Stimulated activated CD4-positive, alpha-beta T cell treated with anti-CD3 and anti-CD28 coated beads, Interleukin-4, amount 100 ng/mL, for 48 hours (primary cell): ENCODE measurements around the gene NEDD4L.
"Not testable (repeated sequence)": the region's sequence is repeated elsewhere in the genome, so short reads cannot be mapped to it uniquely, and the experiment has no call there.

Experiments used
- DNase-seq, 2 donors: peaks; one replicate each; pipeline ENCODE4 v3.0.0-alpha.2; 2020; ENCODE audit warnings: low read depth in 2 of 2

The NEDD4L gene

DNA sequence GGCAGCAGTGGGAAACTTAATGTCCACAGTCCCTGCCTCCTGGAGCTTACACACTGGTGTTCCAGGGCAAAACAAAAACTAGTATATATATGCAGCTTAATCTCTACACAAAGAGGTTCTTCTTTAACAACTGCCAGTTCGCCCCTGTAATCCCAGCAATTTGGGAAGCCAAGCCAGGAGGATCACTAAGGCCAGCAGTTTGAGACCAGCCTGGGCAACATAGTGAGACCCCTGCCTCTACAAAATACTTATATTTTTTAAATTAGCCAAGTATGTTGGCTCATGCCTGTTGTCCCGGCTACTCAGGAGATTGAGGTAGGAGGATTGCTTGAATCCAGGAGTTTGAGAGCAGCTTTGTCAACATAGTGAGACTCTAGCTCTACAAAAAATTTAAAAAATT is 17.2 kb upstream of the NEDD4L start:
- DNase-seq = no peak

DNA sequence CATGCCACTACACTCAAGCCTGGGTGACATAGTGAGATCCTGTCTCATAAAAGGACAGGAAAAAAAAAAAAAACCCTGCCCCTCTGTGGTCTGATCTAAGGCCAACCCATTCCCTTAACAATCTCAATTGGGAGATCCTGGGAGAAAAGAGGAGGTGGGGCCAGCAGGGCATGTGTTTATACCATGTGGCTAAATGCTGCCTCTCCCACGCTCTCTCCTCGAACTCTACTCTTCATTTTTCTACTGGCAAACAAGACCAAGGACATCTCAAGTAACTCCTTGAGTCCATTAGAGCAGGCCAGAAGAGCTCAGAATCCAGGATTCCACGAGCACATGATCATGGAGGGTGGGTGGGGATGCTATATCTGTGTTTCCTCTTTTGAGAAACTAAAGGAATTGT is 16.7 kb upstream of the NEDD4L start:
- DNase-seq = no peak

DNA sequence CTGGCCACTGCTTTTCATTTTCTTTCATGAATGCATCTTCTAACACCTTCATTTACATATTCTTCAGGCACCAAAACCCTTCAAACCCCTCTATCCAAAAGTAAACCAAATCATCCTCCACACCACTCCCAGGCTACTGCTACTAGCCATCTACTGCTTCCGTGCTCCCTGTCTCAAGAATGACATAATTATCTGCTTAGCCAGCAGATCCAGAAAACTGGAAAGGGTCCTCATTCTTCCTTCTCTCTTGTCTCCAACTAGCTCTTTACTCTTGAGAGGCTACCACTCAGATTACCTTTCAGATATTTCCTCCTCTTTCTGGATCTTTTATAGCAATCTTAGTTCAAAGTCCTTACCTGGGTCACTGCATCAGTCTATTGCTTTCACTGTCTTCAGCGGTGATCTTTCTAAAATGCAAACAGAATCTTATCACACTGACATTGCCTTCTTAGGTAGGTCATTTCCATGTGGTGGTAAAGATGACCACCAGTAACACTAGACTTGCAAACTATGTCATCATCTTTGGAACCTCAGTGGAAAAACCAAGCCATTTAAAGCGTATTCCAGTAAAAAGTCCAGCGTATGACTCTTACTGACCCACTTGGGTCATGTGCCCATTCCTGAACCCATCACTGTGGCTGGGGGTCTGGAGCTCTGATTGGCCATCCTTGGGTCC is 15.8 kb upstream of the NEDD4L start:
- DNase-seq = no peak

DNA sequence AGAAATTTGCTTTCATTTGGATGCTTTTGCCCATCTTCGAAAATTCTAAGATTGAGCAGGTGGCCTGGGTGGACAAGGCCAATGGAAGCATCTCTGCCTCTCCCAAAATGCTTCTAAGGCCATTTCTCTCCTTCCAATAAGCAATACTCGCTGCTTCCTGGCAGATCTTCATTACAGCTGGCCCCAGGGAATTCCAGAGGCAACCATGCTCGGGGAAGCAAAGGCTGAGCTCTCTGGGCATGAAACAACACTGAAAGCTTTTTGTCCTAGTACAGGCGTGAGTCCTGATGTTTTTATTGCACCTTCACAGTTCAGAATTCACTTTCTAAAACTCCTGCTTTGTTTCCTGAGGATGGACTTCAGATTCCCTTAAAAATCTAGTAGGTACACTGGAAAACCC is 11.8 kb upstream of the NEDD4L start:
- DNase-seq = no peak

DNA sequence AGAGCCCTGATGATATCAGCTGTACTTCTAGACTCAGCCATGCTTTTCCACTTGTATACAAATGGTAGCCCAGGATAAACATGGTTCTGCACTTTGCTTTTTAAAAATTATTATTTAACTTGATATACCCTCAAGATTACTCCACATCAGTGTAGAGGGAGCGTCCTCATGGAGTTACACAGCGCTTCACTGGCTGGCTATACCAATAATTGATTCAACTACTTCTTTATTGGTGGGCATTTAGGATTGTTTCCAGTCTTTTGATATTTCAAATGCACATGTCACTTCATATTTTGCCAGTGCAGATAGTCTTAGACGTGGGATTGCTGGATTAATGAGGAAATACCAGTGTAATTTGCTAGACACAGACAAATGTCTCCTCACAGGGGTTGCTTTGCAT is 10.8 kb upstream of the NEDD4L start:
- DNase-seq = no peak

DNA sequence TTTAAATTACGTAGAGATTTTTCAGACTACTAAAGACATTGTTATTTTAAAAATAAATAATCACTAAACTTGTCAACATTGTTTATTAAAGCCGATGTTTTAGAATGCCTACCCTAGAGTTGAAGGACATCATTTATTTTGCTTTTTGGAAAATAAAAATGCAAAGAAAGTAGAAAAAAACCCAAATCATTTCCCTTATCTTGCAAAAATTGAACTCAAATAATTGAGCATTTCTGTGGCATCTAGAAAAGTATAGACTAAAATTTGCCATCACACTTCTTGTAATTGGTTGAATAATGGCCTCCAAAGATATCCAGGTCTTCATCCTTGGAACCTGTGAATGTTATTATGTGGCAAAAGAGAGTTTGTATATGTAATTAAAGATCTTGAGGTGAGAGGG is 9.7 kb upstream of the NEDD4L start:
- DNase-seq = no peak

DNA sequence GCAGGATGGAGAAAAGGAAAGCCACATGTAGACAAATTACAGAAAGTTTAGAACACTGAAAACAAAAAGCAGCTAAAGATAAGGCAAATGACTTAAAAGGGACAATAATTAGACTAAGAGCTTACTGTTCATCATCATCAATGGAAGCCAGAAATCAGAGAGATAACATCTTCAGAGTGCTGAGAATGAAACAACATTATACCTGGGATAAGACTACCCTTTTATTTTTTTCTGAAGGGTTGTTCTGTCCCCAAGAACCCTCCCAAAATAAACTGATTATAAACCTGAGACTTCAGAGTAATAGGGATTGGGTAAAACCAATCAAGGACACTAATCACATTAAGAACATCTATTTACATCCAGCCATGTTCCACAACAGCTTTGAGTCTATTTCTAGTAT is 6.9 kb upstream of the NEDD4L start:
- DNase-seq = no peak

DNA sequence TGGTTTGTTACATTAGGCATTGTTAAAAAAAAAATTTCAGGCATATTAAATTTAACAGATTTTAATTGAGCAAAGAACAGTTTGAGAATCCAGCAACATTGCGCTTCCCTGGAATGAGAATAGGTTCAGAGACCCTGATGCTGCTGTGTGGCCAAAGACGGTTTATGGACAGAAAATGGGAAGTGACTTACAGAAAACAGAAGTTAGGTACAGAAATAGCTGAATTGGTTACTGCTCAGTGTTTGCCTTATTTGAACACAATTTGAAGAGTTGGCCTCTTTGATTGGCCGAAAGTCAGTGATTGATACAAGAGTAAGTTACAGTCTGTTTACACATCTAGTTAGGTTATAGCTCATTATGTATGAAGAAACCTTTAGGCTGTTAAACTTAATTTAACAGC is 6.0 kb upstream of the NEDD4L start:
- DNase-seq = no peak

DNA sequence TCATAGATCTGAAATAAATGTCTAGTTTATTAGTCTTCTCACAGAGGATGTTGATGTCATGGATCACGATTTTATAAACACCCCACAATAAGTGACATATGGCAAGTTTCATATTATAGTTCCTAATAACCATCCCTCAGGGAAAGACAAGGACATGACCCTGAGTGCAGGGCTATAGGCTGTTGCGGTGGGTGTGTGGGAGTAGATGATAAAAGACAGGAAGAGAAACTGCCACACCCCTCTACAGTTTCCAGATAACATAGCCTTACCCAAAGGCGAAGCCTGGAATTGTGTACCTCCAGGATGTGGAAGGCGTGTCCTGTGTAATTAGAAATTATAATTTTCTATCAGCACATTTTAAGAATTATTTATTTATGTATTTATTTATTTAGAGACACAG is 2.4 kb upstream of the NEDD4L start:
- no peak for DNase-seq

DNA sequence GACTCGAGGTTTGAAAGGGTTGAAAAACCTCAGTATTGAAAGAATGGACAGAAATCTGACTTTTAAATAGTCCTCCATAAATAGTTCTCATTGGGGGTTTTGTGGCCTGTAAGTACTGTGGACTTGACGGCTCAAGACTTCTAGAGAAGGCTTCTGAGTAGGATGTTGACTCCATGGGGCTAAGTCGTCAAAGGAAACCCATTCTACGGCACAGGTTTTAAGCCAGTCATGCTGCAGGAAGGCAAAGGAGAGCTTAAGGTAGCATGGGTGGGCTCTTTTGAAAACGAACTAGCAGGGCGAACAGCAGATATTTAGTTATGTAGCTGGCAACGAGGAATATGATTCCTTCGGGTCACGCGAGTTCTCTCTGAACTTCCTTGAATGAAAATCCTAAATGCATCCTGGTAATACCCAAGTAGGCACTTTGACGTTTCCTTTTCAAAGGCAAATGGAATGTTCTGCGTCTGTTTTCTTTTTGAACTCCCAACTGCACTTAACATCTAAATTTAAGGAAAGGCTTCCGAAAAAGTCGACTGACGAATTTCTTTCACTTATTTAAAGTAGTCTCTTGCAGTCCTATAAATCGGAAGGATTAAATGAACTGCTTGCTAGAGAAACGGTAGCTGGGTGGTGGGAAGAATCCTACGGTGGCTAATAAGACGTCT is 1.1 kb upstream of the NEDD4L start:
- DNase-seq = no peak

DNA sequence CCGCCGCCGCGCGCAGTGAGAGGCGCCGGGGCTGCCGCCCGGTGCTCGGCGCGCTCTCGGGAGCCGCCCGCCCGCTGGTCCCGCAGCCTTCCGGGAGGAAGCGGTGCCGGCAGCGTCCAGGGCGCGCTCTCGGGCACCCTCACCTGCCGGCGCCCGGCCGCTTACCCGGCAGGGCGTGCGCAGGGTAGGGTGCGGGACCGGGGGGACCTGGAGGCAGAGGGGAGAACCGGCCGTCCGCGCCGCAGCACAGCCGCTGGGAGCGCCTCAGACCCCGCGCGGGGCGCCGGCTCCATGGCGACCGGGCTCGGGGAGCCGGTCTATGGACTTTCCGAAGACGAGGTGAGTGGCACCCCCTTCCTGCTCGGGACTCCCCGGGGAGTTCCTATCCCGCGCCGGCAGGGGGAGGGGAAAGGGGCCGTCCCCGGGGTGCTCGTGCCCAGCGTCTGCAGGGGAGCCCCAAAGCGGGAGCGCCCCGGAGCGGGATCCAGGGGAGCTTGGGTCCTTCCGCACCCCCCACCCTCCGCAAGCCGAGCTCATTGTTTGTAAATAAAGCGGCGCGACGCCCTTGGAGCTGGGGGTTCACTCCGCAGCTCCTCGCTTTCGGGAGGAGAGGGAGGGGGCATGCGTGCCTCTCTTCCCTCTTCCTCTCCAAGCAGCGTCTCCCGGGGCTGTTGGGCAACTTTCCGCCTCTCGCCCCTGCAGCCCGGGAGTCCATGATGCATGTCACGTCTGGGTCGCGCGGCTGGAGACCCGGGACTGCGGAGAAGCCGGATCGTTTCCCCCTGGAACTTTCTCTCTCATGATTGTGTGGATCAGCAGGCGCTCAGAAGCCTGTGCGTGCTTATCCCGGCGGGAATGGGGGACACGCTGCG is 580 bp downstream of the NEDD4L start:
- DNase-seq = peak; percentile 20 to 27

DNA sequence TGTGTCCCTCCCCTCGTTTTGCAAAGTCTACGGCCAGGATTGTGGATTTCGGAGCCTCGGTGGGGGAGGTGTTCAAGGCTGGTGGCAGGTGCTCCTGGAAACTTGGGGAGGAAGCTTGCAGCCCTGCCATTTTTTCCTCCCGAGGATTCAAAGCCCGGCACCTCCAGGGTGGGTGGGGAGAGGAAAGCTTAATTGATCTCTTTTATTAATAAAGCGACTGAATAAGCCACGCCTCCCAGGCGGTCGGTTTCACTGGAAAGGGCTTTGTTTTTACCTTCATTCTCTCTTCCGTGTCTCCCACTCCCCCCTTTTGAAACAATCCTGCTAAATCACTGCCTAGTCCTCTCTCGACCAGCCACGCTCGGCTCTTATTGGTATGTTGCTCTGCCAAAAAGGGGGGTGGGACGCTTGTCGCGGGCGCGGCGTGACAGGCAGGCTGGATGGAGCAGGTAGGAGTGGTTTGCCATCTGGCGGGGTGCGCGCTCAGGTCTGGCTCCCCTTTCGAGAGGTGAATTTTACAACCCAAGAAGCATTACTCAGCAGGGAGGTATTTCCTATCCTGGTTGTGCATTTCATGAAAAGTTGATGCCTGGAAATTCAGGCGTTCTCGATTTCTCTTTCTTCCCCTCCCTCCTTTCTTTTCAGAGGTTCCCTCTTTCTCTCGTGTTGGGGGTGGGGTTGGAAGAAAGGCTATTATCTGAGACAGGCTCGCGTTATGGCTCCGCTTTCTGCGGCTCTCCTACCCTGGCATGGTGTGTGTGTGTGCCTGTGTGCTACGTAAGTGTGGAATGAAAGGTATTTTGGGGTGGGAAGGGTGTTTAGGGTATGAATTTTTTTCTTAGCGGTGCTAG is 1.4 kb downstream of the NEDD4L start:
- peak in 1 of 2 donors; percentile 18 for DNase-seq

DNA sequence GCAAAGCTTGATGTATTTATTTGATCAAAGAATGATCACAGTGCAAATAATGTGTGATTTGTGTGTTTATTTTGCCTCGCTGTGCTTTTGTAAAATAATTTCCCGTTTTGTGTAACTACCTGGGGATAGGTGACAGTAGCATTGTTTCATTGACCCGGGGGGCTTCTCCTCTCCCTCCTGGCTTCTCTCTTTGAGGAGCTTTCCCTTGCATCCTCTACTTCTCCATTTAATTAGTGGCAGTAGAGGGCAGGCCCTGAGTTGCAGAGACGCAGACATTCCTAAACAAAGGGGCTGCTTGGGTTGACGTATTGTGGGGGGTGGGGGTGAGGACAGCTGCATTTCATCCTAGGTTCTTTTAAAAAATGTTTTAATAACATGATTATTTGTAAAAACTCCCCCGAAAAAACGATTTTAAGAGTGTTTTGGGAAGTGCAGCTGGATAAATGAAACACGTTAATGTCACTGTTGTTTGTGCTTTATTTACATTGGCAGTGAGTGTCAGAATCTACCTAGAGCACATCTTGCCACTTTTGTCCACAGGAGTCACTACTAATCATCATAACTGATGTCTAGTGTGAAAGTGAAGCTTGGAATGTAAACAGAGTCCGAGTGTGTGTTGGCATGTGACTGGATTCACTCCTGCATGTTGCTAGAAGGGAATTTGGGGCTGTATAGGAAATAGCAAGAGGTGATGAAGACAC is 2.2 kb downstream of the NEDD4L start:
- DNase-seq = no peak

DNA sequence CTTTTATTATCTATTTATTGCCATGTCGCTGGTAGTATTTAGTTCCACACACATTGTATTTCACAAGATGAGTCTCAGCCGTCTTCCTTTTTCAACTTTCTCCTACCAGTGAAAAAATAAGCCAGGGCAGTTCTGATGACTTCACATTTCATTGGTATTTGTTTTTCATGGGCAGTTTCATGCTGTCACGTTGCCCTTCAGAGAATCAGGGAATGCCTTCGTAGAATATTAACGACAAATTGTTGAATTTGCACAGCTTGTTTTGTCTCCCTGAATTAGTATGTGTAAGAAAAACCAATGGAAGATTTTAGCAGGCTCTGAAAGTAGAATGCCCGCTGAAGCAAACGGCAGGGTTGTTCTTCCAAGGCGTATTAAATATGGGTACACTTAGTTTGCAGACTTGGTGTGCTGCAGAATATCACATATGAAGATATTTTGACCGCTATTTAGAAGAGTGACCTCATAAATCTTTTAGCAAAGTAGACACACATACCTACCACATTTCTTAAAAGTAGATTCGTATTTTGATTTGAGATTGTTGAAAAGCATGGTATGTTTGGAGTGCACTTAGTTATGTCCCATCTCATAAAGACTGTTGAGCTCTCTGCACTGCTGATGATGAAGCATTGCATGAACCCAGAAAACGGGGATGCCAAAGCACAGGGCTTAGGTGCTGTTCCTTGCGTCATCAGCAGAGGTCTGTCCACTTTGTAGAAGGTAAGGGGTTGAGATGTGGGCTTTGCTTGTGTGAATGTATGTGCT is 2.9 kb downstream of the NEDD4L start:
- DNase-seq = no peak

DNA sequence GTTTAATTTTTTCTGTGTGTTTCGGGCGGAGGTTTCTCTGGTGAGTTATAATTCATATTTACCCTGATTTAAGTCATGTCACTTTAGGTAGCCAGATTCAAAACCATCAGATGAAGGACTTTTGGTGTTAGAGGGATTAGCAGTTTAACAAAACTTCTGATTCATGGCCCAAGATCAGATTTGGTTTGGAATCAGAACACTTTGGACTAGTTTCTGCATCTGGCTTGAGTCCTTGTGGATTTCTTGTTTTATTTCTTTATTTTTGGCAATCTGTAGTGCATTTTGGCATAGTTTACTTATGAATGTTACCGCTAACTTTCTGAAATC is 3.5 kb downstream of the NEDD4L start:
- no peak for DNase-seq

DNA sequence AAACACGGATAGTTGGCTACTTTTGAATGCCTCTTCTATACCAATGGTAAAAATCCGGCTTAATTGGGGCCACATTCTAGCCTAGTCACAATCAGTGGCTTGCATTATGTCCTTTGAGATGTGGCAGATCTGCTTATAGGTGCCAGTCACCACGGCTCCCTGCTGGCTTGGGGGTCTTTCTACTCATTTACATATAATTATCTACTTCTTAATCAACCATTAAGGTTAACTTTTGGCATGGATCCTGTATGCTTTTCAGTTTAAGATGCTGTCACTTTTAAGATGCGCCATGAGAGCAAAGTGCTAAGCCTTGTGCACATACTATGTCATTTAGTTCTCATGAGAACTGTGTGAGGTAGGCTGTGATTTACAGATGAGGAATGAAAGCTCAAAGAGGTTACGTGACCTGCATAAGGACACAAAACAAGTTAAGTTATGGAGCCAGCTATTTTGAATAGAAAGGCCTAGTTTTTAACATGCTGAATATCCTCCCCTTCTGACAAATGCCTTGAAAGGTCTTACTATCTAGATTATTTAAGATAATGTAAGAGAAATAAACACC is 4.1 kb downstream of the NEDD4L start:
- DNase-seq = no peak

DNA sequence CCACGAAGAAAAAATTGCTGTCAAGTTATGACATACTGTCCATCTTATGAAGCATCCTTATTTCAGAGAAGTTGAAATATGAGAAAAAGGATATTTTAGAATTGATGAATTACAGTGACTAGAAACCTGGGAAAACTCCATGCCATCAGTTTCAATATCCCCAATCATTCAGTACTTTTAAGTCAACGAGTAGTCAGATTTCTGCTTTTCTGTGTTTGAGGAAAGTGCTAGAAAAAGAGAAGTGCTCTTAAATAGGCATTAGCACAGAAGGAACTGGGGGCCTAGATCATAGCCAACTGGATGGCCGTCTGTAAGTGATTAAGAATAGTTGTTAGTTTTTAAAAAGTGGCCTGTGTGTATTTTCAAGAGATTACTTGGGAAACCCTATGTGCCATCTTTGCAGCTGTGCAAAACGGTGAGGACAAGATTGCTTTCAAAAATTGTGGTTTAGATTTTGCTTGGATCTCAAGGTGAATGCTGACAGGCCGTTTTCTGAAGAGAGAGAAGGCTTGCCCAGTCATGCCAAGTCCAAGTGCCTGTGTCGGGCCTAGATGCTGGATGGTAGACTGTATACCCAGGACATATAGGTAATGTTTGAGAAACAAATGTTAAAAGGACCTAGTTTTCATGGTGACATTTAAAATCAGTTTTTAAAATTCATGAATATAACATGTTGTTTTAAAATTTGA is 5.1 kb downstream of the NEDD4L start:
- DNase-seq = no peak

DNA sequence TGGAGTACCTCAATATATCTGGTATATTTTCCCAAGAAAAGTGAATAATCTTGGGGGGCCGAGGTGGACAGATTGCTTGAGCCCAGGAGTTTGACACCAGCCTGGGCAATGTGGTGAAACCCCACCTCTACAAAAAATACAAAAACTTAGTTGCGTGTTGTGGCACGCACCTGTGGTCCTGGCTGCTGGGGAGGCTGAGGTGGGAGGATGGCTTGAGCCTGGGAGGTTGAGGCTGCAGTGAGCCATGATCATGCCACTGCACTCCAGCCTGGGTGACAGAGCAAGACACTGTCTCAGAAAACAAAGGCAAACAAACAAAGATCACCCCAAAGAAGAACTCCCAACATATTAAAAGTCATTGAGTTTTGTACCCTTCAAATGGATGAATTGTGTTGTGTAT is 6.9 kb downstream of the NEDD4L start:
- DNase-seq = not testable (repeated sequence)

DNA sequence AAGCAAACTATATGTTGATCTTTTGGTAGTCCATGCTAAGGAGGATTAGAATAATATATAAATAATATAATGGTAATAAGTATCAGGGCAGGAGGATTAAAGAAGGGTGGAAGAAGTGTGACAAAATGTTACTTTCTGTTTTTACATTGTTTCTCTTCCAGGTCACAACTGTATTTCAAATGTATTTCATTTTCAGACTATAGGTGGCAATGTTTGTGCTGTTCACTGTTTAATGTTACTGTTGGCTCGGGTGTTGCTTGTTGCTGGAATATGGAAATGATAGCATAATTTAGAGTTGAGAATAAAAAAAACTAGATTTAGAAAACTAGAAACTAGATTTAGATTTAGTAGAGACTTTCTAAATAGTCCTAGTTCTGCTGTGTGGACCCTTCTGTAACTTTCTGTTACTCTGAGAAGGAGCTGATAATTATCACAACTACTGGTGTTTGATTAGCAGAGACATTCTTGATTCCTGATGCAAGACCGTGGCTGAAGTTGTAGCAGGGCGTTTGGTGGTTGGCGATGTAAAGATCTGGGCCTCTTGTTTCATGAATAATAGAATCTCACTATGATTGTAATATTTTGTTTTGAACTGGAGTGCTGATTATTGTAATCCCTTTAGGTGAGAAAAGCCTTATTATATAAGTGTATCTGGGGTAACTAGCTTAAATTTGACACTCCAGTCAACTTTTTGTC is 7.9 kb downstream of the NEDD4L start:
- no peak for DNase-seq
